B cell (primary cell): ENCODE results near the gene ELMO1. TPM values are rescaled to one million over a fixed set of nuclear protein-coding genes. Genes with fewer than 3 reads are reported as not detected.
"Not testable (repeated sequence)": the region's sequence is repeated elsewhere in the genome, so short reads cannot be mapped to it uniquely, and the experiment has no call there.

ENCODE experiments used
- ATAC-seq: fragments of 200-7000 bp; cut with Tn5 transposase; one replicate; pipeline ENCODE4 v1.10.0; 2021; ENCODE audit warnings: low read depth, mild to moderate bottlenecking, moderate number of reproducible peaks, moderate library complexity
- CTCF ChIA-PET: fragments of 350-600 bp; sonication (Branson Sonifier 250); formaldehyde crosslinking; loops from one replicate; lab custom pipeline; 2021; ENCODE audit warnings: antibody characterized with exemption, inconsistent platforms; lab: Charles Lee
- POLR2A ChIA-PET: fragments of 350-600 bp; sonication (Branson Sonifier 250); formaldehyde crosslinking; loops from one replicate; lab custom pipeline; 2021; ENCODE audit warnings: antibody characterized with exemption; lab: Charles Lee
- DNase-seq: peaks from one replicate; pipeline ENCODE4 v3.0.0; 2013
- H2AFZ ChIP-seq: 2 replicates; pipeline ENCODE4 v1.6.1; 2012; ENCODE audit warnings: mild to moderate bottlenecking, low read depth, low read length; ENCODE audit not compliant: insufficient read depth, poor library complexity, severe bottlenecking
- H3K27ac ChIP-seq, 2 donors: 1 replicate in 1 of 2; 2 replicates in 1 of 2; pipeline ENCODE4 v1.5.1; 2012 to 2013; ENCODE audit warnings: low read length in 2 of 2, mild to moderate bottlenecking in 2 of 2, moderate library complexity in 1 of 2
- H3K27me3 ChIP-seq, 4 experiments: fragments of 200-600 bp in 1 of 4; sonication (generic) in 1 of 4; replicated peaks in 1 of 4; 1 replicate in 2 of 4; 2 replicates in 2 of 4; pipeline versions ENCODE4 v1.6.1 to v1.7.0; 2013 to 2016; ENCODE audit warnings: low read length in 3 of 4, mild to moderate bottlenecking in 2 of 4, mixed read lengths in 1 of 4, moderate library complexity in 1 of 4; ENCODE audit not compliant: insufficient read depth in 4 of 4, control insufficient read depth in 3 of 4; ENCODE audit errors: control extremely low read depth in 1 of 4
- H3K36me3 ChIP-seq, 2 experiments: replicated peaks in 1 of 2; 1 replicate in 1 of 2; 2 replicates in 1 of 2; pipeline versions ENCODE4 v1.6.1 to v1.7.1; 2013; ENCODE audit warnings: low read length in 1 of 2; ENCODE audit not compliant: insufficient read depth in 2 of 2, control insufficient read depth in 1 of 2; ENCODE audit errors: control extremely low read depth in 1 of 2, extremely low read depth in 1 of 2
- H3K4me1 ChIP-seq, 2 donors: fragments of 200-600 bp in 1 of 2; sonication (generic) in 1 of 2; 1 replicate in 1 of 2; 2 replicates in 1 of 2; pipeline versions ENCODE4 v1.5.1 to v1.6.1; 2013 to 2017; ENCODE audit warnings: low read length in 2 of 2; ENCODE audit not compliant: control insufficient read depth in 2 of 2, insufficient read depth in 2 of 2
- H3K4me2 ChIP-seq: replicated peaks from 2 replicates; pipeline ENCODE3; 2012; ENCODE audit warnings: mild to moderate bottlenecking, low read depth, low read length; ENCODE audit not compliant: poor library complexity, severe bottlenecking
- H3K4me3 ChIP-seq, 5 experiments: fragments of 200-600 bp in 1 of 5; sonication (generic) in 1 of 5; 1 replicate in 3 of 5; 2 replicates in 2 of 5; pipeline versions ENCODE4 v1.5.1 to v1.7.0; 2011 to 2016; ENCODE audit warnings: low read length in 4 of 5, mild to moderate bottlenecking in 4 of 5, low read depth in 2 of 5, control low read depth in 1 of 5, moderate library complexity in 1 of 5; ENCODE audit not compliant: insufficient read depth in 1 of 5; ENCODE audit errors: control extremely low read depth in 1 of 5, extremely low read depth in 1 of 5
- H3K79me2 ChIP-seq: fragments of 200-600 bp; sonication (generic); one replicate; pipeline ENCODE4 v1.6.0; 2016; ENCODE audit warnings: low read length; ENCODE audit not compliant: control insufficient read depth, insufficient read depth
- H3K9ac ChIP-seq: fragments of 200-600 bp; sonication (generic); 2 replicates; pipeline ENCODE4 v1.6.1; 2017; ENCODE audit warnings: mild to moderate bottlenecking, low read length, moderate library complexity
- H3K9me3 ChIP-seq, 3 donors: one replicate each; pipeline versions ENCODE4 v1.6.1 to v1.7.1; 2013; ENCODE audit warnings: low read length in 2 of 3; ENCODE audit not compliant: control insufficient read depth in 2 of 3, insufficient read depth in 1 of 3; ENCODE audit errors: control extremely low read depth in 1 of 3
- H4K20me1 ChIP-seq: 2 replicates; pipeline ENCODE4 v1.6.0; 2012; ENCODE audit warnings: mild to moderate bottlenecking, low read length; ENCODE audit not compliant: insufficient read depth, control insufficient read depth, poor library complexity, severe bottlenecking
- H3K27ac Mint-ChIP-seq: one replicate; pipeline ENCODE4 v1.8.0; 2021; ENCODE audit warnings: mixed read lengths
- H3K27me3 Mint-ChIP-seq: one replicate; pipeline ENCODE4 v1.8.0; 2021; ENCODE audit warnings: mixed read lengths
- H3K4me1 Mint-ChIP-seq: one replicate; pipeline ENCODE4 v1.8.0; 2021; ENCODE audit warnings: mixed read lengths
- H3K4me3 Mint-ChIP-seq: one replicate; pipeline ENCODE4 v1.8.0; 2021; ENCODE audit warnings: mixed read lengths
- H3K9me3 Mint-ChIP-seq: one replicate; pipeline ENCODE4 v1.8.0; 2022; ENCODE audit warnings: mixed read lengths; ENCODE audit not compliant: insufficient read depth
- CTCF ChIP-seq: fragments of 200-600 bp; IDR thresholded peaks from one replicate; pipeline ENCODE4 v1.8.0; 2022; ENCODE audit warnings: antibody characterized with exemption, mild to moderate bottlenecking
- EZH2 ChIP-seq: IDR thresholded peaks from 2 replicates; pipeline ENCODE4 v1.6.1; 2012; ENCODE audit warnings: borderline replicate concordance, low read depth, mild to moderate bottlenecking, moderate library complexity, low read length; ENCODE audit not compliant: insufficient read depth, poor library complexity, severe bottlenecking
- WGBS: methylation state at CpG from one replicate; pipeline ENCODE4 v1.1.5; 2013; ENCODE audit warnings: missing lambda C conversion rate; ENCODE audit not compliant: insufficient coverage; 5-methylcytosine and 5-hydroxymethylcytosine counted together
- intact Hi-C: fragments of 100-400 bp; cut with micrococcal nuclease; formaldehyde crosslinking; loops from one replicate; pipeline ENCODE4 v1.10.0; 2022
- polyA plus RNA-seq: library from polyadenylated mRNA; depleted of rRNA; stranded (reverse); fragments of >200 nt; gene quantifications from 2 replicates; pipeline ENCODE4 v1.2.3, GENCODE V29; 2012
- total RNA-seq, 2 donors: library from RNA; stranded (reverse); fragments of 120-200 nt in 1 of 2; gene quantifications; 1 replicate in 1 of 2; 2 replicates in 1 of 2; pipeline versions ENCODE4 v1.2.3 to v1.2.4, GENCODE V29; 2013 to 2022

The ELMO1 gene
- total and polyA plus RNA-seq, 2 donors (not counting 1 experiment from before 2014, with no cell fraction given), result 44.7 to 177 TPM

GRCh38 chr7:36977878-36978277 is 470.8 kb downstream of the ELMO1 start:
- H3K4me3 ChIP-seq, result no peak overlapping the region
- no peaks in the 10 kb centered on the region for H3K9me3 ChIP-seq
- H3K27ac ChIP-seq, result no peak overlapping the region
- H3K27ac Mint-ChIP-seq, result peak overlapping the region; percentile 3
- H3K36me3 ChIP-seq, result peaks cover 0 to 8% of the 10 kb centered on the region in 2 experiments
- ATAC-seq (no peak), DNase-seq (no peak)
- no peaks in the 10 kb centered on the region for H3K4me1 ChIP-seq
- no peak for TF ChIP-seq EZH2
- TF ChIP-seq CTCF, result no peak
- no peak overlapping the region for H2AFZ ChIP-seq
- ChIA-PET CTCF (no interaction called here), POLR2A (no interaction called here)
- no peaks in the 10 kb centered on the region for H3K27me3 Mint-ChIP-seq
- no peaks in the 10 kb centered on the region for H3K4me1 Mint-ChIP-seq
- no peak overlapping the region for H3K4me3 Mint-ChIP-seq
- no peak overlapping the region for H3K9ac ChIP-seq
- peaks cover 27% of the 10 kb centered on the region for H4K20me1 ChIP-seq
- no peaks in the 10 kb centered on the region for H3K27me3 ChIP-seq
- intact Hi-C loops, result no loop called here
- no peak overlapping the region for H3K4me2 ChIP-seq
- peaks cover 2% of the 10 kb centered on the region for H3K9me3 Mint-ChIP-seq
- no peaks in the 10 kb centered on the region for H3K79me2 ChIP-seq

GRCh38 chr7:36973534-36973933 is 475.1 kb downstream of the ELMO1 start:
- POLR2A ChIA-PET, H3K27me3 Mint-ChIP-seq, H3K27ac Mint-ChIP-seq, H3K9ac ChIP-seq, H3K9me3 Mint-ChIP-seq, H2AFZ ChIP-seq, intact Hi-C loops, H3K4me2 ChIP-seq, CTCF ChIA-PET, H3K9me3 ChIP-seq, DNase-seq, H3K27ac ChIP-seq, H3K4me3 ChIP-seq, H3K36me3 ChIP-seq, H3K79me2 ChIP-seq, H3K27me3 ChIP-seq, H3K4me3 Mint-ChIP-seq, ATAC-seq: not testable (repeated sequence)
- WGBS, result over 99% methylated on average over 28 of the region's 28 CpGs
- H3K4me1 ChIP-seq, result peaks cover 3 to 12% of the 10 kb centered on the region in 2 donors
- peaks cover 25% of the 10 kb centered on the region for H4K20me1 ChIP-seq
- H3K4me1 Mint-ChIP-seq, result peaks cover 23% of the 10 kb centered on the region
